ENCODE measurements around the gene SYTL3. TPM values are rescaled to one million over a fixed set of nuclear protein-coding genes. Genes with fewer than 3 reads are reported as not detected.
"Not testable (repeated sequence)": the region's sequence is repeated elsewhere in the genome, so short reads cannot be mapped to it uniquely, and the experiment has no call there.

The SYTL3 gene
- total RNA-seq, 1 experiment from 2014 or later, result 0.28 TPM

DNA sequence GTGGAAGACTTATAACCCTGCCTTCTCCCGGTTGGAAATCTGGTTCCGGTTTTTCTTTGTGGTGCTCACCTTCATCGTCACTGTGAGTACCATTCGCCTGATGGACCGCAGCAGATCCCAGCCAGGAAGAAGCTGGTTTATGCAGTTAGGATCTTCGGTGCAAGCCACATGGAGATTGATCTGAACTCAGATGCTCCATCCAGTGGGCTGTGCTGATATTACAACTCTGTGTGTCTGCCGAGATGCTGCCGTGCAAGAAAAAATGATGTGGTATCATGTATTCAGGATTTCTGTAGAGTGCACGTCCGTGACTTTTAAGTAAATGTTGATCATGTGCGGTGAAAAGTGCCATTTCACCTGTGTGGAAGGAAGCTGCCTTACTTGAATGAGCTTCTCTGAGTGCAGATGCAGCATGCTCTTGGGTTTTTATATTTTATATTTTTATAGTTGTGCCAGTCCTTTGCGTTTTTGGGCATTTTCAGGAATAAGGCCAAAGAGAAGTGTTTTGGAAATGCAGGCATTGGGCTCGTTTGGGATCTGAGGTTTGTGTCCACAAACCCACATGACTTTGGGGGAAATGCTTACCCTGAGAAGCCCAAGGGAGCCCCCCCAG lies 44.5 kb upstream of the SYTL3 start:
- DNase-seq (ENCODE audit: low spot score), result peak; percentile 82
- H3K9me3 Mint-ChIP-seq, result no peaks in the 10 kb centered on the region
- no peaks in the 10 kb centered on the region for H3K27me3 Mint-ChIP-seq (ENCODE audit: low read depth)
- peak; percentile 63 for TF ChIP-seq CTCF (IDR thresholded peaks at IDR 0.05)
- TF ChIP-seq, protein P1, sequence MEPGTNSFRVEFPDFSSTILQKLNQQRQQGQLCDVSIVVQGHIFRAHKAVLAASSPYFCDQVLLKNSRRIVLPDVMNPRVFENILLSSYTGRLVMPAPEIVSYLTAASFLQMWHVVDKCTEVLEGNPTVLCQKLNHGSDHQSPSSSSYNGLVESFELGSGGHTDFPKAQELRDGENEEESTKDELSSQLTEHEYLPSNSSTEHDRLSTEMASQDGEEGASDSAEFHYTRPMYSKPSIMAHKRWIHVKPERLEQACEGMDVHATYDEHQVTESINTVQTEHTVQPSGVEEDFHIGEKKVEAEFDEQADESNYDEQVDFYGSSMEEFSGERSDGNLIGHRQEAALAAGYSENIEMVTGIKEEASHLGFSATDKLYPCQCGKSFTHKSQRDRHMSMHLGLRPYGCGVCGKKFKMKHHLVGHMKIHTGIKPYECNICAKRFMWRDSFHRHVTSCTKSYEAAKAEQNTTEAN (CRISPR knock-in tag; IDR thresholded peaks at IDR 0.05), result no peak
- H3K4me3 Mint-ChIP-seq, result no peak overlapping the region
- H3K36me3 Mint-ChIP-seq, result peaks cover 44% of the 10 kb centered on the region
- POLR2A ChIA-PET, result no interaction called here
- peak overlapping the region; percentile 32; the same call in 1 of the 2 replicates for H3K27ac Mint-ChIP-seq
- CTCF ChIA-PET, result interaction anchor here (0.6 to 2.4 kb wide), 14 partner anchors 10 to 399 kb away, joined by 3 to 24 read pairs (median 4); partner anchors contain the start of genes DYNLT1 and TMEM181
- peak; percentile 97 for ATAC-seq
- no peaks in the 10 kb centered on the region for H3K4me1 Mint-ChIP-seq

GRCh38 chr6:158606011-158606410 lies 43.8 kb upstream of the SYTL3 start:
- H3K27me3 Mint-ChIP-seq (ENCODE audit: low read depth); DNase-seq (ENCODE audit: low spot score); ATAC-seq; H3K4me1 Mint-ChIP-seq; H3K4me3 Mint-ChIP-seq; POLR2A ChIA-PET; H3K9me3 Mint-ChIP-seq: not testable (repeated sequence)
- Mint-ChIP-seq H3K27ac (peak overlapping the region; percentile 60; the same call in 1 of the 2 replicates), H3K36me3 (peaks cover 45% of the 10 kb centered on the region)
- CTCF ChIA-PET, result interaction anchor here (1.2 to 2.4 kb wide), 5 partner anchors 38 to 392 kb away, joined by 6 to 24 read pairs (median 8); partner anchors contain the start of gene DYNLT1

GRCh38 chr6:158606935-158607334 lies 42.9 kb upstream of the SYTL3 start:
- H3K4me3 Mint-ChIP-seq, result no peak overlapping the region

More at GRCh38 chr6:158606935-158607334, 42.9 kb upstream of the SYTL3 start:
- no peak for ATAC-seq
- ChIA-PET POLR2A (no interaction called here), CTCF (interaction anchor here (1.5 to 2.4 kb wide), 2 partner anchors 84 to 393 kb away, joined by 3 to 24 read pairs; no protein-coding TSS in a partner anchor)
- TF ChIP-seq ATF6 (CRISPR knock-in tag; IDR thresholded peaks at IDR 0.05) (no peak), PRRX2 (CRISPR knock-in tag; IDR thresholded peaks at IDR 0.05) (no peak), ETV6 (CRISPR knock-in tag; IDR thresholded peaks at IDR 0.05) (no peak), CDX4 (CRISPR knock-in tag; IDR thresholded peaks at IDR 0.05; ENCODE audit: borderline replicate concordance) (no peak), CREB1 (CRISPR knock-in tag; IDR thresholded peaks at IDR 0.05) (no peak)
- TF ChIP-seq, protein P2, sequence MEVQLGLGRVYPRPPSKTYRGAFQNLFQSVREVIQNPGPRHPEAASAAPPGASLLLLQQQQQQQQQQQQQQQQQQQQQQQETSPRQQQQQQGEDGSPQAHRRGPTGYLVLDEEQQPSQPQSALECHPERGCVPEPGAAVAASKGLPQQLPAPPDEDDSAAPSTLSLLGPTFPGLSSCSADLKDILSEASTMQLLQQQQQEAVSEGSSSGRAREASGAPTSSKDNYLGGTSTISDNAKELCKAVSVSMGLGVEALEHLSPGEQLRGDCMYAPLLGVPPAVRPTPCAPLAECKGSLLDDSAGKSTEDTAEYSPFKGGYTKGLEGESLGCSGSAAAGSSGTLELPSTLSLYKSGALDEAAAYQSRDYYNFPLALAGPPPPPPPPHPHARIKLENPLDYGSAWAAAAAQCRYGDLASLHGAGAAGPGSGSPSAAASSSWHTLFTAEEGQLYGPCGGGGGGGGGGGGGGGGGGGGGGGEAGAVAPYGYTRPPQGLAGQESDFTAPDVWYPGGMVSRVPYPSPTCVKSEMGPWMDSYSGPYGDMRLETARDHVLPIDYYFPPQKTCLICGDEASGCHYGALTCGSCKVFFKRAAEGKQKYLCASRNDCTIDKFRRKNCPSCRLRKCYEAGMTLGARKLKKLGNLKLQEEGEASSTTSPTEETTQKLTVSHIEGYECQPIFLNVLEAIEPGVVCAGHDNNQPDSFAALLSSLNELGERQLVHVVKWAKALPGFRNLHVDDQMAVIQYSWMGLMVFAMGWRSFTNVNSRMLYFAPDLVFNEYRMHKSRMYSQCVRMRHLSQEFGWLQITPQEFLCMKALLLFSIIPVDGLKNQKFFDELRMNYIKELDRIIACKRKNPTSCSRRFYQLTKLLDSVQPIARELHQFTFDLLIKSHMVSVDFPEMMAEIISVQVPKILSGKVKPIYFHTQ (CRISPR knock-in tag; IDR thresholded peaks at IDR 0.05), result no peak
- H3K9me3 Mint-ChIP-seq, result no peaks in the 10 kb centered on the region
- peaks cover 14% of the 10 kb centered on the region for H3K4me1 Mint-ChIP-seq
- peak overlapping the region; percentile 26; the same call in 1 of the 2 replicates for H3K27ac Mint-ChIP-seq
- no peaks in the 10 kb centered on the region for H3K27me3 Mint-ChIP-seq (ENCODE audit: low read depth)
- H3K36me3 Mint-ChIP-seq, result peaks cover 48% of the 10 kb centered on the region
- DNase-seq (ENCODE audit: low spot score), result no peak

Measured in WTC11 (cell line).